Activated naive CD4-positive, alpha-beta T cell treated with anti-CD3 and anti-CD28 coated beads, Interleukin-2, amount 10 ng/mL, durations not matched to agents 7 days and 5 days (primary cell): ENCODE results near the gene PEX11G.

Experiments used
- CTCF ChIA-PET: fragments of 350-600 bp; sonication (Branson Sonifier 250); formaldehyde crosslinking; loops from one replicate; lab custom pipeline; 2021; ENCODE audit warnings: antibody characterized with exemption; lab: Charles Lee
- DNase-seq: peaks from one replicate; pipeline ENCODE4 v3.0.0-alpha.2; 2020
- H3K27ac Mint-ChIP-seq: one replicate; pipeline ENCODE4 v1.8.0; 2021; ENCODE audit warnings: mild to moderate bottlenecking, moderate library complexity, mixed read lengths
- H3K27me3 Mint-ChIP-seq: one replicate; pipeline ENCODE4 v1.8.0; 2021; ENCODE audit warnings: mild to moderate bottlenecking, mixed read lengths
- H3K36me3 Mint-ChIP-seq: one replicate; pipeline ENCODE4 v1.8.0; 2021; ENCODE audit warnings: mixed read lengths
- H3K4me1 Mint-ChIP-seq: one replicate; pipeline ENCODE4 v1.8.0; 2021; ENCODE audit warnings: mixed read lengths
- H3K4me3 Mint-ChIP-seq: one replicate; pipeline ENCODE4 v1.8.0; 2021; ENCODE audit warnings: mild to moderate bottlenecking, moderate library complexity, mixed read lengths
- H3K9me3 Mint-ChIP-seq: one replicate; pipeline ENCODE4 v1.8.0; 2021; ENCODE audit warnings: mixed read lengths

The PEX11G gene

GRCh38 chr19:7476241-7476640 is 12.6 kb downstream of the PEX11G start:
- no peak for DNase-seq
- H3K27ac Mint-ChIP-seq: peak overlapping the region; percentile 5
- no peaks in the 10 kb centered on the region for H3K27me3 Mint-ChIP-seq
- CTCF ChIA-PET: no interaction called here
- H3K9me3 Mint-ChIP-seq: no peaks in the 10 kb centered on the region
- H3K4me1 Mint-ChIP-seq: peaks cover 2% of the 10 kb centered on the region
- peaks cover 4% of the 10 kb centered on the region for H3K36me3 Mint-ChIP-seq
- H3K4me3 Mint-ChIP-seq: no peak overlapping the region

GRCh38 chr19:7475665-7476064 is 13.2 kb downstream of the PEX11G start:
- H3K27me3 Mint-ChIP-seq: no peaks in the 10 kb centered on the region
- DNase-seq: no peak
- CTCF ChIA-PET: no interaction called here
- peaks cover 2% of the 10 kb centered on the region for H3K4me1 Mint-ChIP-seq
- no peak overlapping the region for H3K27ac Mint-ChIP-seq
- H3K4me3 Mint-ChIP-seq: no peak overlapping the region
- peaks cover 4% of the 10 kb centered on the region for H3K36me3 Mint-ChIP-seq
- no peaks in the 10 kb centered on the region for H3K9me3 Mint-ChIP-seq

GRCh38 chr19:7471696-7472615 is 16.9 kb downstream of the PEX11G start:
- no peaks in the 10 kb centered on the region for H3K9me3 Mint-ChIP-seq
- DNase-seq: no peak
- no peaks in the 10 kb centered on the region for H3K4me1 Mint-ChIP-seq
- H3K36me3 Mint-ChIP-seq: peaks cover 8% of the 10 kb centered on the region
- H3K27me3 Mint-ChIP-seq: no peaks in the 10 kb centered on the region
- CTCF ChIA-PET: no interaction called here
- no peak overlapping the region for H3K27ac Mint-ChIP-seq
- no peak overlapping the region for H3K4me3 Mint-ChIP-seq

- Mint-ChIP-seq H3K27ac (no peak overlapping the region), H3K27me3 (no peaks in the 10 kb centered on the region), H3K4me3 (no peak overlapping the region), H3K4me1 (no peaks in the 10 kb centered on the region), H3K9me3 (no peaks in the 10 kb centered on the region), H3K36me3 (peaks cover 8% of the 10 kb centered on the region)
- DNase-seq: no peak
- CTCF ChIA-PET: no interaction called here
These were observed 18.1 kb downstream of the PEX11G start for GRCh38 chr19:7470540-7471305.

- H3K9me3 Mint-ChIP-seq: no peaks in the 10 kb centered on the region
- H3K27me3 Mint-ChIP-seq: no peaks in the 10 kb centered on the region
- no peak for DNase-seq
- H3K4me1 Mint-ChIP-seq: no peaks in the 10 kb centered on the region
- CTCF ChIA-PET: no interaction called here
- peaks cover 10% of the 10 kb centered on the region for H3K36me3 Mint-ChIP-seq
- no peak overlapping the region for H3K27ac Mint-ChIP-seq
- no peak overlapping the region for H3K4me3 Mint-ChIP-seq
These were observed 19.1 kb downstream of the PEX11G start for GRCh38 chr19:7469669-7470285.

GRCh38 chr19:7468840-7469239 is 20.0 kb downstream of the PEX11G start:
- no peaks in the 10 kb centered on the region for H3K9me3 Mint-ChIP-seq
- H3K4me3 Mint-ChIP-seq: no peak overlapping the region
- peaks cover 16% of the 10 kb centered on the region for H3K36me3 Mint-ChIP-seq
- H3K27me3 Mint-ChIP-seq: no peaks in the 10 kb centered on the region
- H3K4me1 Mint-ChIP-seq: no peaks in the 10 kb centered on the region
- H3K27ac Mint-ChIP-seq: no peak overlapping the region
- DNase-seq: no peak
- CTCF ChIA-PET: no interaction called here

GRCh38 chr19:7467009-7467989 is 21.5 kb downstream of the PEX11G start:
- Mint-ChIP-seq H3K9me3 (no peaks in the 10 kb centered on the region), H3K36me3 (peaks cover 23% of the 10 kb centered on the region), H3K27me3 (no peaks in the 10 kb centered on the region), H3K4me1 (no peaks in the 10 kb centered on the region), H3K4me3 (no peak overlapping the region), H3K27ac (no peak overlapping the region)
- CTCF ChIA-PET: no interaction called here
- DNase-seq: no peak

GRCh38 chr19:7463575-7463974 is 25.3 kb downstream of the PEX11G start:
- peaks cover 38% of the 10 kb centered on the region for H3K36me3 Mint-ChIP-seq
- no peak overlapping the region for H3K4me3 Mint-ChIP-seq
- no peaks in the 10 kb centered on the region for H3K27me3 Mint-ChIP-seq
- H3K9me3 Mint-ChIP-seq: no peaks in the 10 kb centered on the region
- H3K27ac Mint-ChIP-seq: no peak overlapping the region
- DNase-seq: no peak
- CTCF ChIA-PET: no interaction called here
- no peaks in the 10 kb centered on the region for H3K4me1 Mint-ChIP-seq

GRCh38 chr19:7461841-7462629 is 26.8 kb downstream of the PEX11G start:
- CTCF ChIA-PET: no interaction called here
- Mint-ChIP-seq H3K36me3 (peaks cover 41% of the 10 kb centered on the region), H3K27me3 (no peaks in the 10 kb centered on the region), H3K4me3 (no peak overlapping the region), H3K4me1 (no peaks in the 10 kb centered on the region), H3K27ac (no peak overlapping the region), H3K9me3 (no peaks in the 10 kb centered on the region)
- DNase-seq: no peak

GRCh38 chr19:7460562-7460966 is 28.3 kb downstream of the PEX11G start:
- Mint-ChIP-seq H3K9me3 (no peaks in the 10 kb centered on the region), H3K27me3 (no peaks in the 10 kb centered on the region), H3K4me1 (no peaks in the 10 kb centered on the region), H3K27ac (no peak overlapping the region), H3K36me3 (peaks cover 51% of the 10 kb centered on the region), H3K4me3 (no peak overlapping the region)
- CTCF ChIA-PET: no interaction called here
- no peak for DNase-seq

GRCh38 chr19:7459773-7460172 is 29.1 kb downstream of the PEX11G start:
- Mint-ChIP-seq H3K27me3 (no peaks in the 10 kb centered on the region), H3K9me3 (no peaks in the 10 kb centered on the region), H3K4me3 (no peak overlapping the region), H3K27ac (no peak overlapping the region), H3K4me1 (no peaks in the 10 kb centered on the region), H3K36me3 (peaks cover 57% of the 10 kb centered on the region)
- DNase-seq: no peak
- CTCF ChIA-PET: interaction anchor here (0.6 kb wide), 1 partner anchor 48 kb away, joined by 3 read pairs; no protein-coding TSS in a partner anchor

GRCh38 chr19:7458675-7459074 is 30.2 kb downstream of the PEX11G start:
- H3K27me3 Mint-ChIP-seq: no peaks in the 10 kb centered on the region
- no peak overlapping the region for H3K27ac Mint-ChIP-seq
- DNase-seq: no peak
- H3K4me1 Mint-ChIP-seq: no peaks in the 10 kb centered on the region
- H3K36me3 Mint-ChIP-seq: peaks cover 60% of the 10 kb centered on the region
- peaks cover 9% of the 10 kb centered on the region for H3K9me3 Mint-ChIP-seq
- no peak overlapping the region for H3K4me3 Mint-ChIP-seq
- CTCF ChIA-PET: no interaction called here

GRCh38 chr19:7456964-7457541 is 31.8 kb downstream of the PEX11G start:
- Mint-ChIP-seq H3K27ac (peak overlapping the region; percentile 49), H3K4me1 (no peaks in the 10 kb centered on the region), H3K27me3 (no peaks in the 10 kb centered on the region), H3K36me3 (peaks cover 64% of the 10 kb centered on the region), H3K4me3 (no peak overlapping the region), H3K9me3 (peaks cover 14% of the 10 kb centered on the region)
- no peak for DNase-seq
- CTCF ChIA-PET: no interaction called here
